Esophagus muscularis mucosa (tissue), 3 donors: ENCODE data around the gene TBC1D24.
"Not testable (repeated sequence)": the region's sequence is repeated elsewhere in the genome, so short reads cannot be mapped to it uniquely, and the experiment has no call there.

Experiments used
- CTCF ChIP-seq, 3 experiments: fragments of 200-600 bp in 2 of 3; fragments of 450-650 bp in 1 of 3; sonication (generic) in 2 of 3; IDR thresholded peaks; one replicate each; pipeline ENCODE4 v1.5.1; 2017 to 2019; ENCODE audit warnings: antibody characterized with exemption in 3 of 3, mild to moderate bottlenecking in 2 of 3, moderate library complexity in 1 of 3
- POLR2AphosphoS5 ChIP-seq, 2 donors: sonication (generic); formaldehyde crosslinking; IDR thresholded peaks; one replicate each; pipeline ENCODE4 v1.6.1; 2017; ENCODE audit warnings: antibody characterized with exemption in 2 of 2

- TF ChIP-seq POLR2AphosphoS5, CTCF (IDR thresholded peaks at IDR 0.05): not testable (repeated sequence)
Measured at GRCh38 chr16:2533142-2533755, 58.3 kb downstream of the TBC1D24 start.
